Stimulated activated CD4-positive, alpha-beta T cell treated with anti-CD3 and anti-CD28 coated beads, Interleukin-1b, Interleukin-23, amount 100 ng/mL, for 1 hour (primary cell): ENCODE measurements around the gene AR.
"Not testable (repeated sequence)": the region's sequence is repeated elsewhere in the genome, so short reads cannot be mapped to it uniquely, and the experiment has no call there.

Source experiments
- DNase-seq, 2 donors: peaks; one replicate each; pipeline ENCODE4 v3.0.0-alpha.2; 2020; ENCODE audit warnings: low read depth in 2 of 2

The AR gene

DNA sequence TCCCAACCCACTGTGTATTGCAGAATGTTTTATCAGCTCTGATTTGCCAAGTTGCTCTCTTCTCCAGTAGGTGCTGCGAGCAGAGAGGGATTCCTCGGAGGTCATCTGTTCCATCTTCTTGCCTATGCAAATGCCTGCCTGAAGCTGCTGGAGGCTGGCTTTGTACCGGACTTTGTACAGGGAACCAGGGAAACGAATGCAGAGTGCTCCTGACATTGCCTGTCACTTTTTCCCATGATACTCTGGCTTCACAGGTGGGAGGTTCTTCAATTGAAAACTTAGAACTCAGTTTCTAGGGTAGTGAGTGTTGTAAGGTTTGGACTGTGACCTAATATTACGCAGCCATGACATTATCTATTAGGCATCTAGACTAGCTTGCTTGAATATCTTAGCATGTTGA, 24.9 kb downstream of the AR start:
- DNase-seq, result no peak

DNA sequence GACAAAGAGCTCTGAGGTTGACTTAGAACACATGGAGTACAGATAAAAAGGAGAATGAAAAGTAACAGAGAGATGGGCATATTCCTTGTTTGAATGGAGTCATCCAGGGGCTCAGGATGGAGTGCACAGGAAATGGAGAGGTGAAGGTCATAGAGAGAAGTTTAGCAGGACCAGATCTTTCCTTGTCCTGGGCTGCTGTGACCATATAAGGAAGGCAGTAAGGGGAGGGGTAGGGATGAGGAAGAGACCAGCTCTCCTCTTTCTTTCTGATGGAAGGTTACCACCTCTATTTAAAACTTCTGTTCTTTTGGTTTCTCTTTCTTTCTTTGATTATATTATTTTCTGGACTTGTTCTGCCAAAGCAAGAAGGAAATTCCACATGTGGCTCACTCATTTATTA, 27.0 kb downstream of the AR start:
- DNase-seq, result no peak

DNA sequence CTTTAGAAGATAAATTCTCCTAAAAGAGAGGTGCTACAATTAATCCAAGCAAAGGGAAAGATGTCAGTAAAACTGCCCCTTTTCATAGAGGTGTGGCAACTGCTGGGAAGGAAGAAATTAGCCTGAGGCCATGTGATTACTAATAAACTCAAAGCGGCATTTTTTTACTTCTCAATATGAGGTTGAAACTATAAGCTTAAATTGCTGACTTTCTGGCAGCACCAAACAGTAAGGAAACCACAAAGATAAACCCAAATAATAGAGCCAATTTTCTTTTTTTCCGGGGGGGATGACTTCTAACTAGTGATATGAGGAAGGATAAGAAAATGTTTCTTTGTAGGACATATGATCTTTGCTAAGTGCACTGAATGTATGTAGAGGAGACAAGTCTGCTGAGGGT, 30.9 kb downstream of the AR start:
- no peak for DNase-seq

DNA sequence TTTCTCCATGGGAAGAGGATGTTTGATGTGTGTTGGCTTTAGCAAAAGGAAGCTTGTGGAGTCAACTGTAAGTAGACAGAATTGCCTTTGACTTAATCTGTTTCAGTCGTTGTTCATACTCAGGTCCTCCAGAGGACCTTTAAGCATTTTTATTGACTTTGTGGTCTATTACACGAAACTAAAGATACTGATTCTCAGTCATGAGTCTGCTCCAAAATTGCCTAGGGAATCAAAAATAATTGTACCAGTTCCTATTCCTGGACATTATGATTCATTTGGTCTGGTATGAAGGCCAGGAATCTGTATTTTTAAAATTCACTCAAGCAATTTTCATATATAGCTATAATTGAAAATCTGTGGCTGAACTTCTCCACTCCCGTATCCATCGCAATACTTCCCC, 38.6 kb downstream of the AR start:
- DNase-seq, result no peak

DNA sequence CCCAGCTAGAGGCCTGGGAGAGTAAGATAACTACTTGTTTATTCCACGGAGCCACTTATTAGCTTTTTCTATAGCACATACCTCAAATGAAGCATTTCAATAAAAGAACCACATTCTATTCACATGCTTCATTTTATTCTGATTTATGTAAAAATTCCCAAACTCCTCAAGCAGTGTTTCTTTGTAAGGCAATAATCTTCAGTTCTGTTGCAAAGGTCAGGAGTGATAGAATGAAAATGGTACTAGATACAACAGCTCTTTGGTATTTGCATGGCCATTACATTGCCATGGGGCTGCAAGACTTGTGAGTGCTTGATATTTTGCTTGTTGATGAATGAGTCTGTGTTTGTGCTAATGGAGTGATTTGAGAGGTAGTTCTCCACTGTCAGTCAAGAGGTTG, 39.4 kb downstream of the AR start:
- no peak for DNase-seq

DNA sequence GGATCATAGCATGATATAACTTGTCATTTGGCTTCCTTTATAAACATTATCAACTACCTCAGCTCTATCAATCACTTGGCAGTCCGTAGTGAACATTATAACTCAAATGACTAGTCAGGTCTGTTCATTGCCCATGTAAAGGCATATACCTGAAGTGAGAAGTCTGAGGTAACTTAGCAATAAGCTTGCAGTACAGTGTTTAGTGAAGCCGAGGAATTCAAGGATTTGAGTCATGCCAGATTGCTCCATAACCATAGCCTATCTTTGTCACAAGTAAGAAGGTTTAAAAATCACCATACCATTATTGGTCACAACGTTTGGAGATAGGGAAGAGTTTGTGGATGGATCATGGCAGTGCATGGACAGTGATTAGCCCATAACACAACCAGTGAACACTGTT, 41.6 kb downstream of the AR start:
- DNase-seq, result no peak

DNA sequence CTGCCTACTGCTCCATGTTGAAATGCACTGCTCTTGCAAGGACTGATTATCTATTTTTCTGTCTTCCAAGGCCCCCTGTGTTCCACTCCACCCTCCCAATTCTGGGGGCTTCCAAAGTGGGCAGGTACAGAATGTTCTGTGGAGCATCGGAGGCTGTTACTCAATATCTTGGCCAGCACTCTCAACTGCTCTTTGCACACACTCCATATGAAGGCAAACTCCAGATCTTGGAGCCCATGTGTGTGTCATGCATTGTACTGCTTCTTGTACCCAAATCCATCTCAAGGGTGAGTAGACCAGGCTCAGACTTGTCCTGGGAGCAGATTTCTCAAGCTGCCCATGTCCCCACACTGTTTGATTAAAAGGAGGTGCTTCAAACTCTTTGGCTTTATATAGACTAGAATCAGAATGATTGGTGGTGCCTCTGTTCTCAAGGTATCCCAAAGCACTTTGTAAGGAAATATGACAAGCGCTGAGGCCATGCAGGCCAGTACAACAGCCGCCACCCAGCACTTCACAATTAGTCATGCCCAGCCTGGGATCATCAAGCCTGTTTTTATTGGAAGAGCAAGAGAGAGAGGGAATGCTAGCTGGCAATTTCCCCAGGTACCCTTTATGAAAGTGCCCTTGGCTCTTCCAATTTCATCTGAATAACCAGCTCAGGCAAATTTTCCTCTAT, 44.3 kb downstream of the AR start:
- DNase-seq, result no peak

DNA sequence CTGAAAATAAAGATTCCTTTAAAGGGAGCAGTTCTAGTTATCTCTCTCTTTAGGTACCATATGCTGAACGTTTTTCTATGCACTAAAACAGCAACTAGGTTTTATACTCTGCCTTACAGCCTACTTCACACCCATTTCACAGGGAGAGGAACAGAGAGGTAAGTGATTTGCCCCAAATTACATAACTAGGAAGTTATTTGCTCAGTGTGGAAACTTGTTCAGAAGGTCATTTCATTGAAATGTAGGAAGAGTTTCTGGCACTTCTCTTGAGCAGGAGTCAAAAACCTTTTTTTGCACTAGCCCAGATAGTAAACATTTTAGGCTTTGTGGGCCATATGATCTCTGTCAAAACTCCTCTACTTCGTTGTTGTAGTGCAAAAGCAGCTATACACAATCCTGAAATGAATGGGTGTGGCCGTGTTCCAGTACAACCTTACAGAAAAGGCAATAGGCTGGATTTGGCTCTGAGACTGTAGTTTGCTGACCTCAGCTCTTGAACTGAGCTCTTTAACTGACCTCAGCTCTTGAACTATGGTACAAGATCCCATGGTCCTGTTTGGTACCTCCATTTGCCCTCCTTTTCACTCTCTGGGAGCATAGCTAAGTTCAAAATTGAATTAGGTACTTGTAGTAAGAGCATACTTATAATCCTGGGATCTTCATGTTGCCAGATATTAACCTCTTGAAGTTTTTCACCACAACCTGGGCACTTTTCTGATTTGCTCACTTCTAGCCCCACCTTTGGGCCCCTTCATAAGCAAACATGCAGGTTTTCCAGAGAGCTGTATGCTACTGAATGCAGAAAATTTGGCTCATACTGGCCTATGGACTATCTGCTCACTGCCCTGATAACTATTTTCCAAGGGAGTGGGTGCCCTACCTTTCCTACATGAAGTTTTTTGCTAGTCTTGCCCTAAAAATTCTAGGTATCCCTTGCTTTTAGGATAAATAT, 53.3 kb downstream of the AR start:
- no peak for DNase-seq

DNA sequence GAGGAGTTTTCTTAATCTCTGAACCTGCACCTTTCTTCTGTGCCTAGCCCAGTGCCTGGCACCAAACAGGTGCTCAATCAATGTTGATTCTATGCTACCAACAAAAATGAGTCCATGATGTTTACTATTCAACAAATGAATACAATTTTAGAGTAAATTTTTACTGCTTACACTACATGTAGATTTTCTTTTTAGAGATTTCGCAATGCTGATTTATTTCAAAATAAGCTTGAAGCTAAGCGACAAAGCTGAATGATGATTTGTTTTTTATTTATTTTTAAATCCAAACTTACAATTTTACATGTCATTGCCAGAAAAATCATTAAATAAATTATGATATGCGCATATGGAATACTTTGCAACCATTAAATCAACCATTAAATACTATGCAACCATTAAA, 55.7 kb downstream of the AR start:
- no peak for DNase-seq

DNA sequence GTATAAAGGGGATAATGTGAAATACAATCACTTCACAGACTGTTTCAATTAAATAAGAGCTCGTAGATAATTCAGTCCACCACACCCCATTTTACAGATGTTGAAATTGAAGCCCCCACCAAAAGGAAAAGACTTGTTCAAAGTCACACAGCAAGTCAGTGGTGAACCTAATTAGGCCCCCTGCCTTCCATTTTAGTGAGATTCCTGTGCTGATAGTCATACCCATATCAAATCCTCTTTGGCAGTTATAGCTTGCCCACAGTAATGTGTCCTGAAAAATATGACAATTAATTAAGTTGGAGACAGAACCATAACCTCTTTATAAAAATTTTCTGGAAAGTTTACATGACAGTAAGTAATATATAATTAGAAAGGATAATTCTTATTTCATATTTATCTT, 58.0 kb downstream of the AR start:
- DNase-seq, result no peak

DNA sequence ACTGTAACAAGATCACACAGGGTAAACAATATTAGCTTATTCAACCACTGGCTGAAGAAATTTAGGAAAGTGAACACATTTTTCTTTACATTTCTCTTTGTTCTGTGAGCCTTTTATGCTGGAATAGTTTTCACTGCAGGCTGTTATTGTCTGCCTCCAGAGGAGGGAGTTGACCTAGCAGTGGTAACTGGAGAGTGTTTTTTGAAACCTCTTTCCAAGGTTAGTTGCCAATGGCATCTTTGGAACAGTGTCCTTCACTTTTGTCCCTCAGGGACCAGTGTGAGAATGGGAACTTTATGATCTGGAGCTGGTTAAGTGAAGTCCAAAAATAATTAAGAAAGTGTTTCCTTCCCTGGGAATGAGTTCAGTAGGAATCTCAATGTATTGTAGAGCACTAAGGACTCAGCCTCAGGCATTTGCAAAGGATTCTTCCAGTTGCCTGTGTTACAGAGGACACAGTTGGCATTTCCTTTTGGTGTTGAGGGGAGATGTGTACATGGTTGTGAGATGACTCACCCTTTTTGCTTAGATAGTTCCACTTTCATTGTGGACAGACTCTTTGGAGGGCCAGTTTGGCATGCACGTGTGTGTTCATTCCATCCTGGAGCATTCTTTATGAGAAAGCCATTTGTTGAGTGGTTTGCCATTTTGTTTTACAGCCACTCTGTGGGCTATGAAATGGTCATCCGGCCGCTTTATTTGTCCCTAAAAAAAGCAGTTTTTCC, 61.3 kb downstream of the AR start:
- DNase-seq, result no peak

DNA sequence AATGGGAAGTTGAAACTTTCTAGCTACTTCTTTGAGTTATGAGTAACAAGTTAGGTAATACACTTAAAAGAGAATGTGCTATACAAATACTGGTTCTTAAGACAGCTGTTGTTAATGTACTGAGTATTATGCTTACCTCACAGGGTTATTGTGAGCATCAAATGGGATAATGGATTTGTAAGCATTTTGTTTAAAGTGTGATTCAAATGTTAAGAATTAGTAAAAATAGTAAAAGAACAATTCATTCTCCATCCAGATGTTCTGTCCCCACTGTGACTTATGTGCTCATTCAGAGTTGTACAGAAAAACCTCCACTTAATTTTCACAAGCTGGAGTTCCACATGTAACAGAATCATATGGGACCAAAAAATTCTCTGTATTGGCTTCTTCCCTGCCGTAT, 63.6 kb downstream of the AR start:
- DNase-seq, result no peak

DNA sequence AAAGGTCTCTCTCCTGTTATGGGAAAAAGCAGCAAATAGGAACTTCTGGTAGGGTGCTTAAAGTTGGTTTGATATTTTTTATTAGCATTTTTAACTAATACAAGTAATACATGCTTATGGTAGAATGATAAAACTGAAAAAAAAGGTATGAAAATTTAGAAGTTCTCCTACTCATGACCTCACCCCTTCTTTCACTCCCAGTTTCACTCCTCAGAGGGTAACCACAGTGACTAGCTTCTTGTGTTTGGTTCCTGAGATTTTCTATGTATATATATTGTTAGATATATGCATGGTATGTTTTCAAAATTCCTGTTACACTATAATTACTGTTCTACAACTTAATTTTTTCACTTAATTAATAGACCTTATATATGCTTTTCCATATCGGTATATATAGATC, 66.5 kb downstream of the AR start:
- no peak for DNase-seq

DNA sequence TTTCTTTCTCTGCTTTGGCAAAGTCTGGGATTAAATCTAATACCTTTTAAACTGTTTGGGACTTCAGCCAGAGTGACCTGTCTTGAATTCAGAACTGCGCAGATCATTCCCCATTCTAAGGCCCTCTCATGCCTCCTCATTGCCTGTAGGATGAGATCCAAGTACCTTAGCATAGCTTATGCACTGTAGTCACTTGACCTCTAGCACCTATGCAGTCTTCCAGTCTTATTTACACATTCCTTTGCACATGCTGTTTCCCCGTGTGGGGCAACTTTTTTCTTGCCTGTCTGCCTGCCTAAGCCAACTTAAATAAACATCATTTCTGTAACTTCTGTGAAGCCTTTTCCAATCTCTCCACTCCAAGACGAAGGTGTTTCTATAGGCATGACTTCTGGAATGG, 68.4 kb downstream of the AR start:
- no peak for DNase-seq

DNA sequence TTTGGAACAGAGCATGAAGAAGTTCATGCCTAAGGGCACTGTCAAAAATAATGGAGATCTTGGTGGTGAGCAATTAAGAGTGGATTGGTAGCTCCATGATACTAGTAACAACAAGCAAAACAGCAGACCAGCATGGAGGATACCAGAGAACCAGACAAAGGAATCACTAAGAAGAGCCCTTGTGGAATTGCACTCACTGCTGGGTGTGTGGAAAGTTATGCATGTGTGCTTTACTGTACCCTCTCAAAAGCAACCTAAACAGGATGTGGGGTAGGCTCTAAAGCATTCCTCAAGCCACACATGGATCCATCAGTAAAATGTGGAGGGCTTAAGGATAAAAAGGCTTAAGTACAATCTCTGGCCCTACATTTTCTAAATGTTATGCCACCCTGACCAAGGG, 69.5 kb downstream of the AR start:
- no peak for DNase-seq

DNA sequence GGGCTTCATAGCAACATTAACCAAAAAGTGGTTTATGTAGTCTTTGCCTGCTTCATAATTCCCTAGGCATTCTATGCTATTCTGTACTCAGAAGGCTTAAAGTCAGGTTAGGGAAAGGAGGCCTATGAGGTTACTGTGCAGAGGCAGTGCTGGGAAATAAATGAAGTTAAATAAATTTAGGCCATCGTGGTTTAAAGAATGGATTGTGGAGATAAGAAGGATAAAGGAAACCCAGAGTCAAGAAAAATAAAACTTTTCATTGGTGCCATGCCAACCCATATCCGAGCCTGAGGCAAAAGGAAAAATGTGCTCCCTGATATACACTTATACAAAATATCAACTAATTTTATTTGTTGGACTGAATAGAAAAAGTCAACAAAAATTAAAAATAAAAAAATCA, 70.2 kb downstream of the AR start:
- DNase-seq, result no peak

DNA sequence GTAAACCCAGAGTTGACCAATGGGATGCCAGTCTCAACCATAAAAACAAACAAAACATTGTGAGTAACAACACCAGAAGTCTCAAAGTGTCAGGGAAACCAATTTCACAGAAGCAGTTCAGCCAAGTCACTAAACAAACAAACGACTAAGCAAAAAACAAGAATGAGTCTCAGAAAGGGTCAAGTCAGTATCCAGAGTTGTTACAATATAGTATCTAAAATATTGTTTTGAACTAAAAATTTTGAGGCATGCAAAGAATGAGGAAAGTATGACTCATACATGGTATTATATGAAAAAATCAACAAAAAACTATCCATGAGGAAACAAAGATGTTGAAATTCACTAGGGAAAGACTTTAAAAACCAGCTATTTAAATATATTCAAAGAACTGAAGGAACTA, 70.6 kb downstream of the AR start:
- DNase-seq, result no peak

DNA sequence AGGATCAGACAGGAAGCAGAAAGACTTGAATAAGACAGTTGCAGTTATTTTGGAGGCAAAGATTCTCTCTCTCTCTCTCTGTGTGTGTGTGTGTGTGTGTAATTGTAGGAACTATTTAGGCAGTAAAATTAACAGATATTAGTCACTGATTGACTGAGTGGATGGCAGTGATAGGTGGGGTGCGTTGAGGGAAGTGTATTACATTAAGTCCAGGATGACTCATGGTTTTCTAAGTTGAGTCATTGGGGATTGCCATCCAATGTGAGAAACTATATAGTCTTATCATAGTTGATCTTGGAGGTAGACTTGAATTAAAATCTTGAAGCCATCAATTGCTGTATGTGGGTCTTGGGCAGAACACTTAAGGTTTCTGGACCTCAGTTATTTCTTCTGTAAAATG, 75.4 kb downstream of the AR start:
- DNase-seq, result no peak

DNA sequence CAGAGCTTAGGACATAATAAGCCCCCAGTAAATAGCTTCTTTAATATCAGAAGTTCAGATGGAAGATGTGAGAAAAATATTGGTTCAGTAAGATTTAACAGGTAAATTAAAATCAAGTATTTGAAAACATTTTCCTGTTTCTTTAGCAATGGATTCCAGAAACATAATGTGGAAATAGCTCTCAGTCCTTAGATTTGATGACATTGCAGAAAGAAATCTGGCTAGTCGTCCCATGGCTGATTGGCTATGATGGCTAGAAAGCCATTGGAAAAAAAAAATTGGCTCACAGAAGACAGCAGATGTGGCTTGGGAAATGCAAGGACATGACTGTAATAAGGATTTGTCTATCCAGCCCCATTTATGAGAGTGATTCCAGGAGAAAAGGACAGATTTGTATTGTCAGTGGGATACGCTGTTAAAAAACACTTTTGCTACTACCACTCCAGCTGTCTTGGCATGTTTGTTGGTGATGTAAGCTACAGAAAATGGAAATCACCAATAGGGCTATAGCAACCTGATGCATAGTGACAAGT, 78.3 kb downstream of the AR start:
- DNase-seq, result no peak

DNA sequence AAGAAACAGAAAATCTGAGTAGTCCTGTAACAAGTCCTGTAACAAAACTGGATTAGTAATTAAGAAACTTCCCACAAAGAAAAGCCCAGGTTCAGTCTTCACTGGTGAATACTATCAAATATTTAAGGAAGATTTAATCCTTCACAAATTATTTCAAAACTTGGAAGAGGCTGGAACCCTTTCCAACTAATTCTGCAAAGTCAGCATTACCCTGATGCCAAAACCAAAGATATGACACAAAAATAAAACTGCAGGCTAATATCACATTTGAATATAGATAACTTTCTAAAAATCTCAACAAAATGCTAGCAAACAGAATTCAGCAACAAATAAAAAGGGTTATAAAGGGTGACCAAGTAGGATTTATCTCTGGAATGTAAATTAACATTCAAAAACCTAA, 80.5 kb downstream of the AR start:
- no peak for DNase-seq

DNA sequence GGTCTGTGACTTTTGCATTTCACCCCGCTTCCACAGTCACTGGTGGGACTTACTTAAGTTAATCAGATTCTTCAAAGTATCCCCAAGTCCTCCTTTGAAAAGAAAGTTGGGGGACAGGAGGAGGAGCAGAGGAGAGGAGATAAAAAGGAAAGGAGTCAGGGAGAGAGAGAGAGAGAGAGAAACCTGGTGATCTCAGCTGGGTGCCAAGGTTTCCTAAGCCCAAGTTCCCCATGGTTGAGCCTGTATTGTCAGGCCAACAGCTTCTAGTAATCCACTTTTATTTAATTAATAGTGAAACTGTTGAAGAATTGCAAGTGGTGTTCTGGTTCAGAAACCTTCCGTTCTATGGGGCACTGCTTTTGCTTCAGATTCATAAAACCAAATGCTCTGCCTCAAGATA, 91.6 kb downstream of the AR start:
- DNase-seq, result no peak

DNA sequence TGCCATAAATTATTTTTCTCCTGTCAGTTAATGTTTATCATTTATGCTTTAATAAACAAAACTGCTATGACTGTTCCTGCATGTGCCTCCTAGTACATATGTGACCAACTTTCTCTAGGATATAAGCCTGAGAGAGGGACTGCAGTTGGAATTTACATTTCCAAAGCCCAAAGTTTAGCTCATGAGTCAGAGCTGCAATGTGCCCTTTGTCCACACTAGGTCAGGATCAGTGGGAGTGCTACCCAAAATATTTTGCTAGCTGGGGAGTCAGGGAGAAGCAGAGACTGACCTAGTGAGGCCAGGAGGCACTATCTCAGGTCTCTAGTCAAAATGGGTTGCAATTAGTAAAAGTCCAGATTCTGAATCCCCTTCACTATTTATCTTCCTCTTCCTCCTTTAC, 92.7 kb downstream of the AR start:
- no peak for DNase-seq

DNA sequence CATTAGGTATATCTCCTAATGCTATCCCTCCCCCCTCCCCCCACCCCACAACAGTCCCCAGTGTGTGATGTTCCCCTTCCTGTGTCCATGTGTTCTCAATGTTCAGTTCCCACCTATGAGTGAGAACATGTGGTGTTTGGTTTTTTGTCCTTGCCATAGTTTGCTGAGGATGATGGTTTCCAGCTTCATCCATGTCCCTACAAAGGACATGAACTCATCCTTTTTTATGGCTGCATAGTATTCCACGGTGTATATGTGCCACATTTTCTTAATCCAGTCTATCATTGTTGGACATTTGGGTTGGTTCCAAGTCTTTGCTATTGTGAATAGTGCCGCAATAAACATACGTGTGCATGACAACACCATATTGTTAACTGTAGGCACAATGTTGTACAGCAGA, 93.5 kb downstream of the AR start:
- not testable (repeated sequence) for DNase-seq
